ENCODE data around the gene IDH3B. TPM values are rescaled to one million over a fixed set of nuclear protein-coding genes. Genes with fewer than 3 reads are reported as not detected.
"Not testable (repeated sequence)": the region's sequence is repeated elsewhere in the genome, so short reads cannot be mapped to it uniquely, and the experiment has no call there.

The IDH3B gene
- total RNA-seq, 6 experiments from 2014 or later: 37.6 to 78.1 (median 43.6) TPM

- H3K27me3 ChIP-seq: peaks cover 0 to 9% of the 10 kb centered on the region in 2 donors
- H3K27ac ChIP-seq: no peak overlapping the region
- intact Hi-C loops (cut with DNase I): no loop called here
- WGBS (ENCODE audit: insufficient coverage, low coverage, low lambda C conversion rate, missing lambda C conversion rate): no CpG with 5 or more reads among the region's 4 CpGs
- H3K4me3 ChIP-seq: no peak overlapping the region
- DNase-seq: no peak
- no peak for ATAC-seq
- no peaks in the 10 kb centered on the region for H3K36me3 ChIP-seq
- H3K9me3 ChIP-seq: no peaks in the 10 kb centered on the region
- TF ChIP-seq POLR2A (IDR thresholded peaks at IDR 0.05): no peak
- no peak for TF ChIP-seq CTCF (IDR thresholded peaks at IDR 0.05)
- H3K4me1 ChIP-seq: no peaks in the 10 kb centered on the region
These were observed 34.9 kb upstream of the IDH3B start for GRCh38 chr20:2698912-2699311.

- no peak overlapping the region for H3K27ac ChIP-seq
- H3K4me3 ChIP-seq: no peak overlapping the region
- no peaks in the 10 kb centered on the region for H3K36me3 ChIP-seq
- ATAC-seq (no peak), DNase-seq (no peak)
- H3K27me3 ChIP-seq: peaks cover 0 to 15% of the 10 kb centered on the region in 2 donors
- intact Hi-C loops (cut with DNase I): no loop called here
- TF ChIP-seq CTCF (IDR thresholded peaks at IDR 0.05) (no peak), POLR2A (IDR thresholded peaks at IDR 0.05) (no peak)
- 57% methylated on average over 4 of the region's 4 CpGs for WGBS (ENCODE audit: insufficient coverage, low coverage, low lambda C conversion rate, missing lambda C conversion rate)
- H3K4me1 ChIP-seq: no peaks in the 10 kb centered on the region
- H3K9me3 ChIP-seq: no peaks in the 10 kb centered on the region
These were observed 34.3 kb upstream of the IDH3B start for GRCh38 chr20:2698186-2698817.

GRCh38 chr20:2697768-2698167 lies 33.8 kb upstream of the IDH3B start:
- 54% methylated on average over 2 of the region's 3 CpGs for WGBS (ENCODE audit: insufficient coverage, low coverage, low lambda C conversion rate, missing lambda C conversion rate)
- ATAC-seq (no peak), DNase-seq (no peak)
- intact Hi-C loops (cut with DNase I): no loop called here
- peaks cover 0 to 16% of the 10 kb centered on the region in 2 donors for H3K27me3 ChIP-seq
- TF ChIP-seq POLR2A (IDR thresholded peaks at IDR 0.05): no peak
- no peak for TF ChIP-seq CTCF (IDR thresholded peaks at IDR 0.05)
- no peaks in the 10 kb centered on the region for H3K36me3 ChIP-seq
- H3K4me3 ChIP-seq: no peak overlapping the region
- H3K9me3 ChIP-seq: no peaks in the 10 kb centered on the region
- no peak overlapping the region for H3K27ac ChIP-seq
- no peaks in the 10 kb centered on the region for H3K4me1 ChIP-seq

- Histone ChIP-seq H3K4me3 (no peak overlapping the region), H3K27me3 (peaks cover 0 to 16% of the 10 kb centered on the region in 2 donors), H3K4me1 (peaks cover 0 to 5% (median 0%) of the 10 kb centered on the region in 4 donors), H3K9me3 (no peaks in the 10 kb centered on the region), H3K36me3 (no peaks in the 10 kb centered on the region), H3K27ac (no peak overlapping the region)
- ATAC-seq (no peak), DNase-seq (no peak)
- 74% methylated on average over 6 of the region's 9 CpGs for WGBS (ENCODE audit: insufficient coverage, low coverage, low lambda C conversion rate, missing lambda C conversion rate)
- no peak for TF ChIP-seq CTCF (IDR thresholded peaks at IDR 0.05)
- no peak for TF ChIP-seq POLR2A (IDR thresholded peaks at IDR 0.05)
- intact Hi-C loops (cut with DNase I): no loop called here
These were observed 32.6 kb upstream of the IDH3B start for GRCh38 chr20:2696646-2697045.

GRCh38 chr20:2695984-2696525 lies 32.0 kb upstream of the IDH3B start:
- not testable (repeated sequence) for H3K9me3 ChIP-seq, ATAC-seq

More at GRCh38 chr20:2695984-2696525, 32.0 kb upstream of the IDH3B start:
- 73% methylated on average over 12 of the region's 12 CpGs for WGBS (ENCODE audit: insufficient coverage, low coverage, low lambda C conversion rate, missing lambda C conversion rate)
- H3K4me3 ChIP-seq; DNase-seq; H3K4me1 ChIP-seq; H3K36me3 ChIP-seq; intact Hi-C loops (cut with DNase I); H3K27ac ChIP-seq: not testable (repeated sequence)
- peaks cover 0 to 16% of the 10 kb centered on the region in 2 donors for H3K27me3 ChIP-seq
